Right lung (tissue), 5 donors: ENCODE data around the gene CCDC78. TPM values are rescaled to one million over a fixed set of nuclear protein-coding genes. Genes with fewer than 3 reads are reported as not detected.
A peak's percentile ranks its signal among the peaks of the same experiment; 100 is the strongest.

Experiments
- DNase-seq, 2 donors: peaks; one replicate each; pipeline ENCODE4 v3.0.0-alpha.2; 2013
- polyA plus RNA-seq, 5 donors: library from polyadenylated mRNA; unstranded; fragments of 120-200 nt; gene quantifications; one replicate each; pipeline versions ENCODE4 v1.2.1 to v1.2.3, GENCODE V29; 2013; ENCODE audit warnings: inconsistent platforms in 1 of 5, low replicate concordance in 1 of 5; ENCODE audit not compliant: insufficient read length in 5 of 5, insufficient read depth in 1 of 5

Gene CCDC78
- polyA plus RNA-seq, 5 donors = 1.3 to 13.0 (median 6.3) TPM

DNA sequence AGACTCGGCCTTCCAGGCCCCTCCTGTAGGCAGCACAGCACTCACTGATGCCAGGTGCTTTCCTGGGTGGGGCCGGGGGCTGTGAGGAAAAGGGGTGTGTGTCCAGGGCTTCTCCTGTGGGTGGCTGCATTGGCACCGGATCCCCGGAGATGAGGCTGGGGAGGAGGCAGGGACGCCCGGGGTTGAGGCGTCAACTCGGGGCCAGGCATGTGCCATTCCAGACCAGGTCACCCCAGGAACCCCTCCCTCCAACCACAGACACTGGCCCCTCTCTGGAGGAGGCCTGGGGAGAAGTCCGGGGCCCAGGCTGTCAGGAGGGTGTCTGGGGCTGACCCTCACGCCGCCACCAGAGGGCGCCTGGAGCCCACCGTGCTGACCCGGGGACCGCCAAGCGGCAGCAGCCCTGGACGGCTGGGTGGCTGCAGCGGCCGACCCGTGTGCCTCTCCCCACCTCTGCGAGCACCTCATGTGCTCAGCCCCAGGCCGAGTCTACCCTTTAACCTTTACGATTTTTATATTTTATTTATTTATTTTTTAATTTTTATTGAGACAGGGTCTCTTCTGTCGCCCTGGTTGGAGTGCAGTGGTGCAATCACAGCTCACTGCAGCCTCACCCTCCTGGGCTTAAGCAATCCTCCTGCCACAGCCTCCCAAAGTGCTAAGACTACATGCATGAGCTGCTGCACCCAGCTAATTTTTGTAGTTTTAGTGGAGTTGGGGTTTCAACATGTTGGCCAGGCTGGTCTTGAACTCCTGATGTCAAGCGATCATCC is 14.5 kb downstream of the CCDC78 start:
- DNase-seq = peak; percentile 48 to 55

DNA sequence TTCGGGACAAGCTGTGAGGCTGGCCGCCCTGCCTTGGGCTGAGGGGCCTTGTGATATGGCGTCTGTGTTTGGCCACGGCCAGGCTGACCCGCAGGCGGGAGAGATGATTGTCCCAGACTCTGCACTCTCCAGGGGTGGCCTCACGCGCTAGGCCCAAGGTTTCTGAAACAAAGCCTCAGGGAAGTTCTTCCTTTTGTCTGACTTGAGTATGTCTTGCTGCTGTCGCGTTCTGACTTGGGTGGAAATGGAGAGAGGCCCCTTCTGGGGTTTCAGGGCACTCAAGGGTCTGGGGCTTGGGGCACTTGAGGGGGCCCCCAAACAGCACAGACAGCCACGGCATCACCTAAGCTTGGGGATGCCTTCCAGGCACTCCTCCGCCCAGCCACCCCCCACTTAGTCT is 15.2 kb downstream of the CCDC78 start:
- DNase-seq = no peak

DNA sequence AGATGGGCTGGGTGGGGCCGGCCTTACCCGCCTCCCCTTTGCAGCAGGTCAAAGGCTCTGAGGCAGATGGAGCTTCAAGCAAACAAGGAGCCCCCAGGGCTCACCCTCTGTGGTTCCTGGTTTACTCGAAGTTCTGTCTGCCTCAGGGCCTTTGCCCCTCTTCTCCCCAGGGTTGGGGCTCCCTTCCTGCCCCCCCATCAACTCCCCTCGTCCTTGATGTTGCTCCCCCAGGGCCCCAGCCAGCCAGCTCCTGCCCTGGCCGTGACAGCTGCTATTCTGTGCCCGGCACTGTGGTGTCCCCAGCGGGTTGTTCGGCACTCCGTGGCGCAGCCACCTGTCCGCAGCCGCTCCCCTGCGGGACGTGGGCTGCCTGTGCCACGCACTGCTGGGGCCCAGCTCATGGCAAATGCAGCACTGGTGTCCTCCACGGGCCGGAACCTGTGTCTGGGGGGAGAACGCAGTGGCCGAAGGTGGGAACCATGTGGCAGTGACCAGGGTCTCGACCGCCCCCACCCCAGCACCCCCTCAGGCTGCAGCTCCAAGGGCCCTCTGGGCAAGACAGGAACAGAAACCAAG is 15.7 kb downstream of the CCDC78 start:
- no peak for DNase-seq

DNA sequence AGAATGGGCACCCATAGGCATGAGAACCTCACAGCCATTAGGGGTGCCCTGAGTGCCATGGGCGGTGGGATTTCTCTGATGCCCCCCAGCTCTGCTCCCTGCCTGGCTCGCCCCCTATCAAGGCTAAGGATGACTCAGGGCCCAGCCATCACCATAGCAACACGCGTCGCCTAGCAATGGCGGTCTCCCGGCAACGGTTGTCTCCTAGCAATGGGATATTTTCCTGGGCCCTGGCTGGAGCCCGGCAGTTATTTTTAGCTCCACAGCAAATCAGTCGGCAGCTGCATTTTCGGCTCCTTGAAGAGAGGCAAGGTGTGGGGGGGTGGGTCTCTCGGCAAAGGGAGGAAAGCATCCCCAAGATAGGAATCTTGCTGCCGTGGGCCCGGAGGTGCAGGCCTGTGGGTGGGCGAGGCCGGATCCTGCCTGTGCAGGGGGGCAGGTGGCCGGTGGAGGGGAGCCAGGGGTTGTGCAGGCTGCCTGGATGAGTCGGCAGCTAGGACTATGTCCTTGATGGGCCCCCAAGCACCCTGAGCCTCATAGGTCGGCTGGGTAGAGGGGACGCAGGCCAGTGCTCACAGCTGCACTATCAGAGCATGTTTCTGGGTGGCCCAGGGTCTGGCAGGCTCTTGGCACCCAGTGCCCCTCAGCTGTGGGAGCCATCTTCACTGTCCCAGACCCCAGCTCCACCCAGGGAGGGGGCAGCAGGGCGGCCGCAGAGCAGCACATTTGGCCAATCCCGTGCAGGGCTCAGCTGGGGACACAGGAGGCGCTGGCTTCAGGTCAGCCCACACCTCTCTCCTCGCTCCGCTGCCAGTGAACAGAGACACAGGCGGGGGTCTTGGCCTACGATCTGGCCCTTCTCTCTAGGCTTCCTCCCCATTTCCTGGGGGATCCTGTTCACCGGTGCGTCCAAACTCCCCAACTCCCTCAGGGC is 16.4 kb downstream of the CCDC78 start:
- DNase-seq = no peak

DNA sequence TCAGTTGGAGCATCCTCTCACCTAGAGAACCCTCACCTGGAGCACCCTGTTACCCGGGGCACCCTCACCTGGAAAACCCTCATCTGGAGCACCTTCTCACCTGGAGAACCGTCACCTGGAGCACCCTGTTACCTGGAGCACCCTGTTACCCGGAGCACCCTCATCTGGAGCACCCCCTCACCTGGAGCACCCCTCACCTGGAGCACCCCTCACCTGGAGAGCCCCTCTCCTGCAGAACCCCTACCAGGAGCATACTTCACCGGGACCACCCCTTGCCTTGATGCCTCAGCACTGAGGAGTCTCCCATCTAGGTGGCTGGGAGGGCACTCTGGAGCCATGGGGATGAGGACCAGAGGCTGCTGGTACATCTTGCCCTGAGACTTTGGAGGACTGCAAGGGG is 17.3 kb downstream of the CCDC78 start:
- no peak for DNase-seq

DNA sequence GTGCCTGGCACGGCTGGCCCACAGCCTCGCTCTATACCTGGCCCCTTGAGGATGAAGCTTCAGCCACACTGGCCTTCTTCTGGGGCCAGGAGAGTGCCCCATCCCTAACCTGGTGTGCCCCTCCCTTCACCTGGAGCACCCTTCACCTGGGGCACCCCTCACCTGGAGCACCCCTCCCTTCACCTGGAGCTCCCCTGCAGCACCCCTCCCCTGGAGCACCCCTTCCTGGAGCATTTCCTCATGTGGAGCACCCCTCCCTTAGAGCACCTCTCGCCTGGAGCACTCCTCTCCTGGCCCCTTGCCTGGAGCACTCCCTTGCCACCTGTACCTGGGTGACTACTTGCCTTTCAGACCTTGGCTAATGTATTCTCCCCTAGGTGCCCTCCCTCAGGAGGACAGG is 18.2 kb downstream of the CCDC78 start:
- DNase-seq = no peak

DNA sequence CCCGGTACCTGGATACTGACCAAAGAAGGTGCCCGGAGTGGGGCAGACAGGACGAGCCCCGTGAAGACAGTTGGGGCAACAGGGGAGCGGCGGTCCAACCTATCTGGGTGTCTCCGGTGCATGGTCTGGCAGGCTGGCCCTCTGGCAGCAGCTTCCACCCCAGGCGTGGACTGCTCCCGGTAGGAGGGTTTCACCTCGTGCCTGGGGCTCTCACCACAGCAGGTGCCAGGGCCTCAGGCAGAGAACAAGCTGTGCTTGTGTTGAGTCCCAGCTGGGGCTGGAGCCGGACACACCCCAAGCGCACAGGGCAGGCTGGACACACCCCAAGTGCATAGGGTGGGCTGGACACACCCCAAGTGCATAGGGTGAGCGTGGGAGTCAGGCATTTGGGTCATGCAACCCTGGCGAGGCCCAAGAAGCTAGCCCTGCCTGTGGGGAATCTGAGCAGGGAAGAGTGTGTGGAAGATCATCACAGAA is 19.1 kb downstream of the CCDC78 start:
- no peak for DNase-seq

DNA sequence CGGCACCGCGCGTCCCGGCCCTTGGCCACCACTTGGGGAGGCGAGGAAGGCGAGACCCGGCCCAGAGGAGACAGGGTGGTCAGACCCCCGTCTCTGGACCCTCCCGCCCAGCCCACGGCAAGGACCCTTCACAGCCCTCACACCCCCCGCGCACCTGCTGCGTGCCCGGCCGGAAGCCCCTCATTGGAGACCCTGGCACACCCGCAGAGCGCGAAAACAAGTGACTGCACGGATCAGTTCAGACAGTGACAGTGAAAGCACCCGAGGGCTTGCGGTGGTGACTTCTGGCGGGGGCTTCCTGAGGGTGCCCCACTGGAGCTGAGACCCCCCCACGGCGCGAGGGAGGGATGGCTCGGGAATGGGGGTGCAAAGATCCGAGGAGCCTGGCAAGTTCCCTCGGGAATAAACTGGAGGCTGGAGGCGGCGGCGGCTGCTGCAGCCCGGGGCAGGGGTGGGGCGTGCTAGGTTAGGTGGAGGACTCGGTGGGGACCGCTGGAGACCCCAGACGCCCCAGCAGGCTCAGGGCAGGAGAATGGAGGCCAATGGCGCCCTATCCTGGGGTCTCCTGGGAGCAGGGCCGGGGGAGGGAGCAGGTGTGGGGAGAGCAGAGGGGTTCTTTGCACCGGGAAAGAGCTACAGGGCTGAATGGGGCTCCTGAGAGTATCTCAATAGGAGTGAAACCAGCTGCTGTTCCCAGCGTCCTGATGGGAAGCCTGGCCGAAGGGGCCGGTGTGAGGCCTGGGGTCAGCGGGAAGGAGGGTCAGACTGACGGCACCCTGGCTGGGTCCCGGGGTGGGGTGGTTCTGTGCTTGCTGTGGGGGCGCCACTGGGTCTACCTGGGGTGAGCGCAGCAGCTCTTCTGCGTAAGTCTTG is 19.8 kb downstream of the CCDC78 start:
- DNase-seq = no peak

DNA sequence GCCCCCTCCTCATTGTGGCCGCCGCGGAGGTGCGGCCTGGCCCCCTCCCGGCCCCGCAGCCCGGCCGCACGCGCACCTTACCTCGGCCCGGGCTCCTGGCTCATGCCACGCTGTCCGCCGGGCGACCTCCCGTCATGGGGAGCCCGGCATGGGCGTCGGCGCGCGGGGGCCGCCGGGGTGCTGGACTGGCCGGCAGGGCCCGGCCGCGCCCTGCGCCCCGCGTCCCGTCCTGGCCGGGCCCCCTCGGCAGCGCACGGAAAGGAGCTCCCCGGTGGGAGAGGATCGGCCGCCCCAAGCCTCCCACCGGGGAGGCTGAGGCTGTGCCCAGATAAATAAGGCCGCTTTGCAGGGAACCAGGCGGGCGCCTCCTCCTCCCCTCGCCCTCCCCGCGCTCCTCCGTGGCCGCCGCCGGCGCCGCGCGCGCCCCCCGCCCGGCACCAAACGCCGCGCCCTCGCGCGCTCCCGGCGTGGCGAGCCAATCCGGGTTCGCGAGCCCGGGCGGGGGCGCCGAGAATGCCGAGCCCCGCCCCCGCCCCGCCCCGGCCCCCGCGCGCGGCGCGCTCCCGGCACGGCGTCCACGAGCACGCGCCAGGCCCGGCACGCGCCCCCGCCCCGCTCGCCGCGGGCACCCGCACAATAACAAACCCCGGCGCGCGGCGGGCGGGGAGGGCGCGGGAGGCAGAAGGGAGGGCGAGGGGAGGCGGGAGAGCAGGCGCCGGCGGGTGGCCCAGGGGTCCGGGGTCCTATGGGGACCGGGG is 20.6 kb downstream of the CCDC78 start, which contains the start of gene FBXL16:
FBXL16 (minus strand) TSS at position 371 of the 758 bp plus-strand sequence. CDS start 8,396 bp downstream, outside the sequence.
- no peak for DNase-seq

DNA sequence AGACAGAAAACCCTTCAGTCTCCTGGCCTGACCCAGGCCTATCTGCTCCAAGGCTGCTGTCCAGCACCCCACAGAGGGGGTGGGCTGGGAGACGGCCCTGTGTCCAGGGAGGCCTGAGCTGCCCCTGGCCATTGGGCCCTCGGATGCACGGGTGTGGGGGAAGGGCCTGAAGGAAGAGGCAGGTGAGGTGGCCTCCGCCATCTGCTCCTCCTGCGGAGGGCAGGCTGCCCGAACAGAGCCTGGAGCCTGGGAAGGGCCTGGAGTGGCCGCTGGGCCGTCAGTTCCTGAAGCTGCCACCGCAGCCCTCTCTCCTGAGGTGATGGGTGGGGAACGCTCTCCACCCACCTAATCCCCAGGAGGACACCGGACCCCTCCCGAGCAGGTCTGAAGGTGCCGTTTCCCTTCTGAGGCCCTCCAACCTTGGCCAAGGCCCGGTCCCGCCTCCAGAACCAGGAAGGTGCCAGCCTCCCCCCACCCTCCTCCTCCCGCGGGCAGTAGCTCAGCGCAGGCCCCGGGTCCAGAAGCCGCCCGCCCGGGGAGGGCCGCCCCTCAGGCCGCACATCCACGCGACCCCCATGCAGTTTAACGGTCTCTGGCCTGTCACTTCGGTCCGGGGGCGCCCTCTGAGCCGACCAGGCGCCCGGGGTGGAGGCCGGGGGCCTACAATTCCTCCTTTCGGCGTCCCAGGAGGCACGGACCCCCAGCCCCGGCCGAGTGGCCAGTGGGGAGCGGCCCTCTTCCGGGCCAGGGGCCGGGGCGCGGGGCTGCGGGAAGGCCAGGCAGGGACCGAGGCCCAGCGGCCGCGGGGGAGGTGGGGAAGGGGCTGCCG is 21.5 kb downstream of the CCDC78 start:
- no peak for DNase-seq

DNA sequence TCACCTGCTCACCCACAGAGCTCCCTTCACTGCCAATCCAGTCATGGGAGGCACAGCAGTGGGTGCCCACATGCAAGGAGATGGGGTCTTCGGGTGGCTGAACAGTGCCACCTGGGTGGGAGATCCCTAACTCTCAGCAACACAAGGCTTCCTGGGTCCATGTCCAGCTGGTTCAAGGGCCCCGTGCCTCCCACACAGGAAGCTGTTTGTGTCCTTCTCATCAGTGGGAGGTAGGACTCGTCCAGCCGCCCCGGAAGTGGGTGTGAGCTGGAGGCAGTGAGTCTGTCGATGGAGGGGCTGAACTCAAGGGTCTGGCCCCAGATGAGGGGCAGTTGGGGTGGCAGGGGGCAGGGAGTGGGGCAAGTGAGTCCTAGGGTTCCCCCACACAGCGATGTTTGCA is 22.2 kb downstream of the CCDC78 start:
- DNase-seq = no peak

DNA sequence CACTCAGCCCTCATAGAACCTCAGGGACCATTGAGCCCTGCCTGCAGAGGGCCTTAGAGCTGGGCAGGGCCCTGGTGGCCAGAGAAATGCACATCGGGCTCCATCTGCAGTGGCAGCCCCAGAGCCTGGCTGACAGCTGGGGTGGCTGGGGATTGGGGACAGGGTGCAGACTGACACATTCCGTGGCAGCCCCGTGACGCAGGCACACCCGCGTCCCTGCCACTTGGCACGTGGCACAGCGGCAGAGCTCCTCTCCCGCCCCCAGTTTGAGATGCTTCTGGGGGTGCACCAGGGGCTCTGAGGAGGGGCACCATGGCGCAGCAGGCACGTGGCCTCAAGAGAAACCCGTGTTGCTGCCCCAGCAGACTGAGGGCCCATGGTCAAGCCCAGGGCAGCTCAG is 22.8 kb downstream of the CCDC78 start:
- no peak for DNase-seq

DNA sequence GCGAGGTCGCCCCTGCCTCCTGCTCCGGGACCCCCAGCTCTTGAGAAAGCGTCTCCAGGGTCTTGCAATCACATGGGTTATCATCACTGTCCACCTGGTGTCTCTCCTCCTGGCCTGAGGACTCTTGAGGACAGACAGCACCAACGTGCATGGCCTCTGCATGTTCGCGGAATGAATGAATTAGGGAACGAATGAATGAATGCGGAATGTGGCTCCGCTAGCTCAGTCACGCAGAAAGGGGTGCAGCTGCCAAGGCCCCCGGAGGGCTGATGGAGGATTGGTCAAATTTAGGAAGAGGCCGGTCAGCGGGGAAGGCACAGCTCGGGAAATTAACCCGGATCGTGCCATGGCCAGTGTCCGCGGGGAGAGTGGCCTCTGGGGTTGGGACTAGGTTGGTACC is 23.9 kb downstream of the CCDC78 start:
- no peak for DNase-seq

DNA sequence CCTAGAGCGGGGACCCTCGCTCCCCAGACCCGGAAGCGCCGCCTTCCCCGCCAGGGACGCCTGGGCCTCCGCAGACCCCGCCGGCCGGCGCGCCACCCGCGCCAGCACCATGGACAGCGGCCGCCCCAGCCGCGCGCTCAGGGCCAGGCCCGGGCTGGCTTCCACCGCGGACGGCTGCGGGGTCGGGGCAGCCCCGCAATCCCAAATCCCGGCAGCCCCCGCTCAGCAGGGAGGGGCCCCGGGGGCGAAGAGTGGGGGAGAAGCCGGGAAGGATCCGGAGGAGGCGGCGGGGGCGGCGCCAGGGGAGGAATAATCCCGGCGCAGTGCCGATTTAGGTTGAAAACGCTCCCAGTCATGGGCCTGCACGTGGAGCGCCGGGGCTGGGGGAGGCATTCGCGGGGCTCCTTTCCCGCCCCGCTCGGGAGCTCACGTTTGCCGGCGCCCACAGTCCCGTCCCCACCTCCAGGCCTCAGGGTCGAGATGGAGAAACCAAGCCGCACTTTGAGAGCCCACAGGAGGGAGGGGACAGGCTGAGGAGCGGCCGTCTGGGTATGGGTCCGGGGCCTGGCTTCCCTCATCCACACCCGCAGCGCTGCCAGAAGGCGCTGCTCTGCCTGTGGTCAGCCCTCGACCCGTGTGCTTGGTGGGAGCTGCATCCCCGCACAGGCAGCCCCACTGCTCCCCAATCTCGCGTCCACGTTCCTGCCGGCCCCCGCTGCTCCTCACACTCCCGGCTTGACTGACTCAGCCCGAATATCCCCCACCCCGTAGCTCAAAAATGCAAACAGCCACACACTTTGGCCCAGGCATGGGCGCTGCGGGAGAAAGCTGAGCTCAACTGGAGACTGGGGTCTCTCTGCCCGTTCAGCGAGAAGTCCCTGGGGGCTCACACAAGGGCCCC is 25.3 kb downstream of the CCDC78 start:
- no peak for DNase-seq

DNA sequence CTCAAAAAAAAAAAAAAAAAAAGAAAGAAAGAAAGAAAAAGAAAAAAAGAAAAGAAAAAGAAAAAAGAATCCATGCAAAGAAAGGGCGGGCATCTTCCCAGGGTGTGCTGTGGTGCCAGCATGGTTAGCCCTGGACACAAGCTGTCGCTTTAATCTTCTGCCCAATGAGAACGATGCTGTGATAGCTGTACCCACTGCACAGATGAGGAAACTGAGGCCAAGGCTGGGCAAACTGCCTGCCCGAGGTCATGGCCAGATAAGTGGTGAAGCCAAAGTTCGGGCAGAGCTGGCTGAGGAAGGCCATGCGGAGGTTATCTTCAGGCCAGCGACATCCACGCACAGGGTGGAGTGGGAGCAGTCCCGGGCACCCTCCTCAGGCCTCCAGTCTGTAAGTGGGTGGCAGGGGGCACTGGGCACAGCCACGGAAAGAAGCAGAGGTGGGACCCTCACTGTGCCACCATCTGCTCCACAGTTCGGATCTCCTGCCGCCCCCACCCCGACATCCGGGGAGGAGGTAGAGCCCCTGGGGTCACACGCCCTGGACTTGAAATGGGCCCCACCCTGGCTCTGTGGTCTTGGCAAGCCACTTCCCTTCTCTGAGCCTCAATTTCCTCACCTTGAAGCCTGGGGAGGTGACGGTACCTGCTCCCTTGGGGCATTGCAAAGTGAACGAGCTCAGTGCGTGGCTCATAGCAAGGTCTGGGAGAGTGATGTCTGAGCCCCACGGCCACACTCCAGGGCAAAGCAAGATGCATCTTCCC is 27.2 kb downstream of the CCDC78 start:
- no peak for DNase-seq

DNA sequence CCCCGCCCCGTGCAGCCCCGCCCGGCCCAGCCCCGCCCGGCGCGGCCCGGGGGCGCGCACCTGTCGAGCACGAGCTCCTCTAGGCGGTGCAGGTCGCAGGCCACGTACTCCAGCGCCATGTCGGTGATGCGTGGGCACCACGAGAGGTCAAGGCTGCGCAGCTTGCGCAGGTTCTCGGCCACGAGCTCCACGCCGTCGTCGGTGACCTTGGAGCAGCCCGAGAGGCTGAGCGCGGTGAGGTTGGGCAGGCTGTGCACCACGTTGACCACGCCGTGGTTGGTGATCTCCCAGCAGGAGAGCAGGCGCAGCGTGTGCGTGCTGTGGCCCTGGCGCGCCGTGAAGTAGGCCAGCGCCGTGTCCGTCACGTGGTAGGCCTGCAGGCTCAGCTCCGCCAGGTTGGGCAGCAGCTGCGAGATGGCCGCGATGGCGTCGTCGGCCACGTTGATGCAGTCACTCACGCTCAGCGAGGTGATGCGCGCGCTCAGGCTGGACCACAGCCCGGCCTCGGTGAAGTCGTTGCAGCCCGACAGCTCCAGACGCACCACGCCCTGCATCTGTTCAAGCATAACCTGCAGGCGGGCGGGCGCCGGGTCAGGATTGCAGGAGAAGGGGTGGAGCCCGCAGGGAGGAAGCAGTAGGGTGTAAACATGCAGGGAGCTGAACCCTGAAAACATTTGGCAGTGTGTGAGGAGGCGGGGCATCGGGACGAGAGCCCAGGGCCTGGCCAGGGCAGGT is 30.7 kb downstream of the CCDC78 start:
- no peak for DNase-seq

DNA sequence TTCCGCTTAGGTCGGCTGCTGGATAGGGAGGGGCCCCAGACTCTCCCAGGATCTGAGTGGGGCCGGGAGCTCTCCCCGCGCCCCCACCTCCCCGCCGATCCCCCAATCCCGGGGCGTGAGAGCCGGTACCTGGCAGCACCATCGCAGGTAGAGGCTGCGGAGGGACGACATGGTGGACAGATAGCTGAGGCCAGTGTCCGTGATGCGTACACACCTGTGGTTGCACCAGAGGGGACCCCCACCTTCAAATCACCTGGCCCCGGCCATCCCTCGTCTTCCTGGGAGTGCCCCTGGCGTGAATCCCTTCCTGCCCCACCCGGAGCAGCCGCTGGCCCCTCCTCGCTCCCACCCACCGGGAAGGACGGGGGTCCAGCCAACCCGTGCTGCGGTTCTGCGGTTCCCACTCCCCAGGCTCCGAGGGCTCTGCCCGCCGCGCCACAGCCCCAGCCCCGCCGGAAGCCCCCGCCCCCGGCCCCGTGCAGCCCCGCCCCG is 31.3 kb downstream of the CCDC78 start:
- DNase-seq = no peak
